T-helper 2 cell (primary cell): Measurements from ENCODE around the gene MIPEP.
"Not testable (repeated sequence)": the region's sequence is repeated elsewhere in the genome, so short reads cannot be mapped to it uniquely, and the experiment has no call there.

Experiments
- DNase-seq, 5 experiments: peaks; one replicate each; pipeline versions ENCODE4 v3.0.0 to v3.0.0-alpha.2; 2012 to 2022

The MIPEP gene

DNA sequence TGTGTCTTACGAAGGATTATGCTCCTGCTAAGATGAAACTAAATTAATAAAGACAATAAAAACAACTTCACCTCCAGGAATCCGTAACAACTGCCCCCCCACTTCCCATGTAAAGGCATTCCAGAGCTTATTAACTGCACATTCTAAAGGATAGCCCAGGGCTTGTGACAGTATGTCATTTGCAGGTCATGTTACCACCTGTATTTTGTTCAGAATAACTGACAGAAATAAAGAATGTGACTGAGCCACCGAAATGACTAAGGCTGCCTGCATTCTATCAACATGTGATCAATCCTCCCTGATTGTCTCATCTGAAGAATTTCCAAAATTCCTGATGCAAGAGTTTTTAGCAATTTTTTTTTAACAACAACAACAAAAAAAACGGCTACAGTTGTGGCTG is 117.2 kb downstream of the MIPEP start:
- no peak for DNase-seq

DNA sequence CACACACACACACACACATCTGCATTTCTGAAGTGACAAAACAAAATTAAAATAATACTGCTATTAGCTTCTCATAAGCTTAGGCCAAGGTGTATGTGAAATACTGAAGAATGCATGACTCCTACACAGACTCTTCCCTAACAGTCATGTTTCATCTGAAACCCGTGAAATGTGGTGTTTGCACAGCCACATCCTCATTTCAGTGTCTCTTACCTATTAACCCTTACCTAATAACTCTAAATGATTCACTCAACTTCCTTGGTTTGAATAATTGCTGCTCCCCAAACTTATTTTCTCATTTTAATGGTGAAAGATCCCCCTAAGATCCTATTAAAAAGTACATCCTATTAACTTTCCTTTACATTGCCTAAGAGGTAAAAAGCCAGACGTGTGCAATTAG is 117.6 kb downstream of the MIPEP start:
- peak in 1 of 5 experiments; percentile 65 for DNase-seq

DNA sequence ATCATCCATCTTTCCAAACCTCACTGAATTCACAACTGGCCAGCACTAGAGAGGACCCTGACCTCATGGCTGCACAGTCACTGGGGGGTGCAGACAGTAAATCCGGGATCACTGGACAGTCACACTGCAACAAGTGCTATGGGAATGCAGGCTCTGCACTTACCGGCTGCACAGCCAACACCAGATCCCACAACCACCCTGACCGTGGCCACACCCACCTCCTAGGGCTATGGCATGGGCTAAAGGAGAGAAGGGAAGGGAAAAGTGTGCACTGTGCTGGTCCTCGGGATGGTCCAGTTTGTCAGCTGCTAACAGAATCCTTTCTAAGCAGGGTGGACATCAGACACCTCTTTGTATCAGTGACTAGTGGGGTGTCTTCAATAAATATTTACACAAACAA is 118.2 kb downstream of the MIPEP start:
- no peak for DNase-seq

DNA sequence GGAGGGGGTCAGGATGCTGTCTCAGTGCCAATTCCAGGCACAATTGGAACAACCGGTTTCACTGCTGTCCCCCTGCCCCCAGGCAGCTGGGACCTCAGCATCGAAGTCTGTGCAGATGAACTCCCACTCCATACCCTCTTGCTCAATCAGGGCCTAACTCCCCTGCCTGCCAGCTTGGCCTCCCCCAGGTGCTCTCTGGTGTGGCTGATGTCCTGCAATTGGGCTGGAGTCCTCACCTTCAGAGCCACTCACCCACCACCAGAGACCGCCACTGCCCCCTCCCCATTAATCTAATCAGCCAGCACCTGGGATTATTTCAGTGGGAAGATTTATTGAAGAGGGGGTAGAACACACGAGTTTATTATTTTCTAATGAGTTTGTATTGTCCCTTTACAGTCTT is 118.8 kb downstream of the MIPEP start:
- DNase-seq, result no peak

GRCh38 chr13:23769401-23769800 is 119.8 kb downstream of the MIPEP start:
- no peak for DNase-seq

- DNase-seq, result no peak
These were observed 121.4 kb downstream of the MIPEP start for GRCh38 chr13:23767838-23768237.

- DNase-seq, result no peak
These were observed 122.3 kb downstream of the MIPEP start for GRCh38 chr13:23766939-23767338.

DNA sequence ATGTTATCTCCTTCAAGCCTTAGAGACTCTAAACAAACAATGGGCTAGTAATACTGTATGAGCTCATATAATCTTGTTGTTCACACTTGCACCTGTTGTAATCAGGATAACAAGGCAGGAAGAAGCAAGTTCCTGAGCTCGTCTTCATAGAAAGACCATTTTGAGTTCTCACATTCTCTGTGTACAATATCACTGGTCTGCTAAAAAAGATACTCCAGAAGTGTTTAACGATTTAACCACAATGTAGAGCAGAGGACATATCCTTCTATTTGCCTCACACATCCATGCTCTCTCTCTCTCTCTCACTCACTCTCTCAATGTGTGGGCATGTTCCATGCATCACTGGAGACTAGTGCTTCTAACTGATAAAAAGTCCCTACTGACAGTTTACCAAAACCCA is 122.9 kb downstream of the MIPEP start:
- DNase-seq, result no peak

- DNase-seq, result no peak
These were observed 123.7 kb downstream of the MIPEP start for GRCh38 chr13:23765531-23765930.

- DNase-seq, result no peak
These were observed 125.9 kb downstream of the MIPEP start for GRCh38 chr13:23763318-23763717.

DNA sequence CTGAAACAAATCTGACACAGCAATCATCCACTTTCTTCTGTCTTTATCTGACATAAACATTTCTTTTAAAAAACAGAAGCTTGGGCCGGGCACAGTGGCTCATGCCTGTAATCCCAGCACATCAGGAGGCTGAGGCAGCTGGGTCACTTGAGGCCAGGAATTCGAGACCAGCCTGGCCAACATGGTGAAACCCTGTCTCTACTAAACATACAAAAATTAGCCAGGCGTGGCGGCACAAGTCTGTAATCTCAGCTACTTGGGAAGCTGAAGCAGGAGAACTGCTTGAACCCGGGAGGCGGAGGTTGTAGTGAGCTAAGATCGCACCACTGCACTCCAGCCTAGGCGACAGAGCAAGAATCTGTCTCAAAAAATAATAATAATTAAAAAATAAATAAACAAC is 127.4 kb downstream of the MIPEP start:
- not testable (repeated sequence) for DNase-seq

DNA sequence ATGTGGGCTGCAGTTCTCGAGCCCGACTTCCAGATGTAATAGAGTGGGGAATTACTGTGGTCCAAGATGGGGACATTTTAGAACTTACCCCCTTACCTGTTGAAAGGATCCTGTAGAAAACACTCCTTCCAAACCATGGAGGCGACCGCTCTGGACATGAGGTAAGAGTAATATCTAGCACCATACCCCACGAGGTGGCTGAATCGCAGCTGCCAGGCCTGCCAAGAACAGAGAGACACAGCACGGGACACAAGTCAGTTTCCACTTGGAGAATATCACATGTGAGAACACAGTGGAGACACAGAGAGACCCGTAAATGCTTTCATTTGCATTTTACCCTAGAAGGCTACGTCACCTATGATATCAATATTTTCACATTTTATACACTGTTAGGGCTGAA is 129.2 kb downstream of the MIPEP start:
- no peak for DNase-seq

GRCh38 chr13:23758798-23759527 is 130.2 kb downstream of the MIPEP start:
- DNase-seq, result no peak

DNA sequence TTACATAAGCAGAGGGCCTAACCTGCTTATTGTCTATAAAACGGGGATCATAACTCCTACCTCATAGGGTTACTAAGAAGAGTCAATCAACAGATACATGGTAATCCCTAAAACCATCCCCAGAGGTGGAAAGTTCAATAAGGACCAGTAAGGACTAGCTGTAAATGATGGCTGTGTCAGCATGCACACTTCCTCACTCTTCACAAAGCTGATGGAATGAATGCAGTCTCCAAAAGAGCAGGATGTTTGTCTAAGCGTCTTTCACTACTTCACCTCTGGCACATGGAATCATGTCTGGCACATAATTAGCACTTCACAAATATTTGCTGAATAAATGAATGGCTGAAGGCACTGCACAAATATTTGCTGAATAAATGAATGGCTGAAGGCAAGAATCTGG is 134.2 kb downstream of the MIPEP start:
- no peak for DNase-seq

DNA sequence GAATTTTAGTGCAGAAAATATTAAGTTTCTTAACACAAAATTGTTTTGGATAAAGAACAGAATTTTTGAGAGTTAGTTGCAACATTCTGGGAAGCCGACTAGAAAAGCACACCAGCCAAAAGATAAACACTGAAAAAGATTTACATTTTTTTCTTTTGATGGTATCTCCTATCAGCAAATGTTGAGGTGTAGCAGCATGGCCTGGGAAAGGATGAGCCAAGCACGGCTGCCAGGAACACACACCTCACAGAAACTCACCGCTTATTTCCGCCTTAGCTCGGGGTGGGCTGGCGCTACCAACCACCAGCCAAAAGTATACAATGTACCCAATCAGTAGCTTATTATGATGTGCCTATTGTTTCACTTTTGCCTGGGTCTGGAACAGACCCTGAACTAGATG is 134.7 kb downstream of the MIPEP start:
- peak in 3 of 5 experiments; percentile 8 to 84 (median 22) for DNase-seq

- DNase-seq, result no peak
These were observed 135.7 kb downstream of the MIPEP start for GRCh38 chr13:23753458-23753857.

GRCh38 chr13:23752111-23753001 is 136.8 kb downstream of the MIPEP start:
- DNase-seq, result peak in 1 of 5 experiments; percentile 88

- peak in 1 of 5 experiments; percentile 87 for DNase-seq
These were observed 138.0 kb downstream of the MIPEP start for GRCh38 chr13:23751195-23751594.

DNA sequence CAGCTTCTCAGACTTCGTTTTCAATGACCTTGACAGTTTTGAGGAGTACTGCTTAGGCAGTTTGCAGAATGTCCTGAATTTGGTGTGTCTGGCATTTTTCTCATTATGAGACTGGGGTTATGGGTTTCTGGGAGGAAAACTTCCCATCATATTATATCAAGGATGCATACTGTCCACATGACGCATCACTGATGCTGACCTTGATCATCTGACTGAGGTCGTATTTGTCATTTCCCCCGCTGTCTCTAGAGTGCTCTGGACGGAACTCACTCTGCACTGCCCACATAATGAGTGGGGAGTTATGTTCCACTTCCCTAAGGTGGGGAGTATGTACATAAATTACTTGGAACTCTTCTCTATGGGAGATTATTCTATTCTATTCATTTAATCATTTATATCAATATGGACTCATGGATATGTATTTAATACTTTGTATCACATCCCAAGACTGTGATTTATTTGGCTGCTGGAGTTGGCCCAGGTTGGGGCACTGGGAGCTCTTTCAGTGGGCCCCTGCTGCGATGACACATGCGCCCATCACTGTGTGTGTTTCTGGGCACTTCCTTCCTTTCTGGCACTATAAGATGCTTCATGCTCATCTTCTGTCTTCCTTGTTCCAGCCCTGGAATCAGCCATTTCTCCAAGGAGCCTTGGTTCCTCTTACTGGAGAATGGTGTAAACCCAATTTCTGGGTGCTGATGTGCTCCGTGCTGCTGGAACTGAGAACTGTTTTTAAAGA is 138.6 kb downstream of the MIPEP start:
- DNase-seq, result peak in 1 of 5 experiments; percentile 60

GRCh38 chr13:23749288-23749873 is 139.8 kb downstream of the MIPEP start:
- DNase-seq, result no peak

GRCh38 chr13:23748109-23748990 is 140.8 kb downstream of the MIPEP start:
- no peak for DNase-seq

GRCh38 chr13:23746141-23746540 is 143.1 kb downstream of the MIPEP start:
- not testable (repeated sequence) for DNase-seq
